ENCODE data around the gene CDH4.
"Not testable (repeated sequence)": the region's sequence is repeated elsewhere in the genome, so short reads cannot be mapped to it uniquely, and the experiment has no call there.

CDH4 gene

DNA sequence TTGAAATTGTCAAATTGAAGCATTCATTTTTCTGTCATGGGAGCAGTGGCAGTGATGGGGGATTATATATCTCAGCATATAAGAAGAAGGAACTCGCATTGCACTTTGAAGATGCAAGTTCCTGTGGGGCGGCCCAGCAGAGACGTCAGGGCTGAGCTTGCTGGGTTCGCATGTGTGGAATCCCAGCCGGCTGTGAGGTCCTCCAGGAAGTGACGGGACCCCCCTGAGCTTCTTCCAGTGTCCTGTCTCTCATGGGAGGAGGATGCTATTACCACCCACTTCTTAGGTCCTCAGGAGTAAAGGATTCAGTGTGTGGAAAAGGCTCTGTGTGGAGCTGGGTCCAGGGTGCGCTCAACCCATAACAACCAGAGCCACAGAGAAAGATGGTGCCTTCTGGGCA, 201.2 kb downstream of the CDH4 start:
- DNase-seq (ENCODE audit: low read depth in 1 of 2, low spot score in 1 of 2), result no peak

DNA sequence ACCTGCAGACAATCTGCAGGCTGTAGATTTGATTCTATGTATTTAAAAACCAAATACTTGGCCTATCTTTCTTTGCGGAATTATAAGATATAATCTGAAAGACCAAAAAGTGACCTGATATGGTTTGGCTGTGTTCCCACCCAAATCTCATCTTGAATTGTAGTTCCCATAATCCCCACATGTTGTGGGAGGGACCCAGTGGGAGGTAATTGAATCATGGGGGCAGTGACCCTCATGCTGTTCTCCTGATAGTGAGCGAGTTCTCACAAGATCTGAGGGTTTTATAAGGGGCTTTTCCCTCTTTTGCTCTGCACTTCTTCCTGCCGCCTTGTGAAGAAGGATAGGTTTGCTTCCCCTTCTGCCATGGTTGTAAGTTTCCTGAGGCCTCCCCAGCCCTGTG, 201.6 kb downstream of the CDH4 start:
- DNase-seq (ENCODE audit: low read depth in 1 of 2, low spot score in 1 of 2), result not testable (repeated sequence)

DNA sequence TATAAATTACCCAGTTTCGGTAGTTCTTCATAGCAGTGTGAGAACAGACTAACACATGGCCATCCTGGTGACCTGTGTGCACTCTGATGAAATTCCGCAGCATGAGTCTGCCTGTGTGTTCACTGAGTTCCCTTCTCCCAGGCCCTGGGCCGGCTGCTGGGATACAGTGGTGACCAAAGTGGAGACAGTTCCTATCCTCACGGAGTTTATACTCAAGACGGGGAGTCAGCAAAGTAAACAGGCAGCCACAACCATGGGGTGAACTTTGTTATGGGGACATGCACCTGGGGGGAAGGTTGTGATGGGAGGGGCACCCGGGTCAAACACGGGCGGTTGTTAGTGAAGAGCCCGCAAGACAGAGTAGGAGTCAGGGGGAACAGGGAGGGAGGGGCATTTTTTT, 202.0 kb downstream of the CDH4 start:
- no peak for DNase-seq (ENCODE audit: low read depth in 1 of 2, low spot score in 1 of 2)

DNA sequence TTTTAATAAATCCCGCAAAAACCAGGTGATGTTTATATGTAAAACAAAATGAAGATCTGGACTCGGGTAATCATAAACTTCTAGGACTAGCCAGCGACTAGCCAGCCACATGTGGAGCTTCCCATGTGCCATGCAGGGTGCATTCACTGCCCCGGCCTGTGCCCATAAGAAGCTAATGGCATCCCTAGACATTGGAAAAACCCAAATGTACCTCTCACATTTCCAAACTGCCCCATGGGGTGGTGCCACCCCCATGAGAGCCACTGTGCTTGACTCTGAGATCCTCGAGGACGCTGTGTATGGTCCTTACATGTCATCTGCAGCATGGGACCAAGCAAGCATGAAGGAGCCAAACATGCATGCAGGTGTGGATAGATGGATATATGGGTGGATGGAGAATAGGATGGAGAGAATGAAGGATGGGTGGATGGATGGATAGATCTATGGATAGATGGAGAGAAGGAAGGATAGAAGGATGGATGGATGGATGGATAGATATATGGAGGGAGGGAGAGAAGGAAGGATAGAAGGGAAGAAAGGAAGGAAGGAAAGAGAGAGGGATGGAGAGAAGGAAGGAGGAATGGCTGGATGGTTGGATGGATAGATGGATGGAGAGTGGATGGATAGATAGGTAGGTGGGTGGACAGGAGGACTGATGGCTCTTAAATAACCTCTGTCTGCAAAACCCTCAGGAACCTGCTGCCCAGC, 203.6 kb downstream of the CDH4 start:
- DNase-seq (ENCODE audit: low read depth in 1 of 2, low spot score in 1 of 2), result no peak

DNA sequence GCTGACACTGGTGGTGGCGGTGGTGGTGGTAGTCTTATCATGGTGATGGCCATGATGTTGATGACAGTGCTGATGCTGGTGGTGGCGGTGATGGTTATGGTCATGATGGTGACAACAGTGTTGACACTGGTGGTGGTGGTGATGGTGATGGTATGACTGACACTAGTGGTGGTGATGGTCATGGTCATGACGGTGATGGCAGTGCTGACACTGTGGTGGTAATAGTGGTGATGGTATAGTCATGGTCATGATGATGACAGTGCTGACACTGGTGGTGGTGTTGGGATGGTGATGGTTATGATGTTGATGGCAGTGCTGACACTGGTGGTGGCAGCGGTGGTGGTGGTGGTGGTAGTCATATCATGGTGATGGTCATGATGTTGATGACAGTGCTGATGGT, 205.7 kb downstream of the CDH4 start:
- DNase-seq (ENCODE audit: low read depth in 1 of 2, low spot score in 1 of 2), result no peak

GRCh38 chr20:61458146-61458746, 206.2 kb downstream of the CDH4 start:
- DNase-seq (ENCODE audit: low read depth in 1 of 2, low spot score in 1 of 2), result no peak

DNA sequence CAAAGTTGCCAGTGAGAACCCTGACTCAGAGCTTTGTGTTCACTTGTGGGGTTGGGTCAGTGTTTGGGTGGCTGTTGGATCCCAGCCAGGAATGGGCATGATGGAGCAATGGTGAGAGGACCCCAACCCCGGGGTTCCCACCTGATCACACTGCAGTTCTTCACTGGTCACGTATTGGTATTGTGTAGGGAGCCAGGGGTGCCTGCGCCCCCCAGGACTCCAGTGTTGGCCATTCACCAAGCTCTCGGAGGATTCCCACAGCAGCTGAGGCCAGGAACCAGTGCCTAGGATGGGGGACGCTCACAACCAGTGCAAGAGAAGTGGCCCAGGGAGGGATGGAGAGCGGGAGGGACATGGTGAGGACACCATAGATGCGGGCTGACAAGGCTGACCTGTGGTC, 207.2 kb downstream of the CDH4 start:
- no peak for DNase-seq (ENCODE audit: low read depth in 1 of 2, low spot score in 1 of 2)

- no peak for DNase-seq (ENCODE audit: low read depth in 1 of 2, low spot score in 1 of 2)
Observed at GRCh38 chr20:61459705-61460104, 207.6 kb downstream of the CDH4 start.

DNA sequence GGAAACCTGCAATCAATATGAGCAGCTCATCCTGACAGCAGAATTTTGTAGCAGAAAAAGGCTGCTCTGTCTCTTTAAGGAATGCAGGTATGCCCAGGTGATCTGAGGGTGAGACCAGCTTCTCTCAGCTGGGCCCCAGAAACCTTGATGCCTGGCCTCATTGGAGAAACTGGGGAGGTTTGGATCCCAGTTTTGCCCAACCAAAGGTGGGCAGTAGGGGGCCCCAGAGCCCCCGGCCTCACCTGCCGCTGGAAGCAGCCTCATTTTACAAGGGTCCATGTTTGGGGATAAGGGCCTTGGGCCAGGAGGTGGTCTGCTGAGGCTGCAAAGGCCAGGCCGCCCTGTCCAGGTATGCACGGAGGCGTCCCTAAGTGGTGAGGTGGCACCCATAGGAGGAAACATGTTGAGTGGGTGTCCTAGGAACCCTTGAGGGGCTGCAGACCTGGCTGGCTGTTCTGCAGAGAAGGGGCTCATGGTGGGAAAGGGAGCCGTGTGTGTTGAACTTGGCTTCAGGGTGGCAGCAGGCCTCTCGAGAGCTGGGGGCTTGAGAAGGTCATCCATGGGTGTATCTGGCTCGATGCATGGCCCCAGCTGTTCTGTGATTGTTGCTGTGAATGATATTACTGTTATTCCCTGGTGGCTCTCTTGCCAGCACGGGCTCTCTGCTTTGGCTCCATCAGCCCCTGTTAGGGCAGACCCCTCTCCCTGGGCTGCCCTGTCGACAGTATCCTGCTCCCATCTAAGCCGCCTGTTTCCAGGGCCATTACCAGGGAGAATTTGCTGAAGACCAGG, 208.4 kb downstream of the CDH4 start:
- DNase-seq (ENCODE audit: low read depth in 1 of 2, low spot score in 1 of 2), result no peak

- DNase-seq (ENCODE audit: low read depth in 1 of 2, low spot score in 1 of 2), result no peak
Observed at GRCh38 chr20:61461461-61461860, 209.4 kb downstream of the CDH4 start.

DNA sequence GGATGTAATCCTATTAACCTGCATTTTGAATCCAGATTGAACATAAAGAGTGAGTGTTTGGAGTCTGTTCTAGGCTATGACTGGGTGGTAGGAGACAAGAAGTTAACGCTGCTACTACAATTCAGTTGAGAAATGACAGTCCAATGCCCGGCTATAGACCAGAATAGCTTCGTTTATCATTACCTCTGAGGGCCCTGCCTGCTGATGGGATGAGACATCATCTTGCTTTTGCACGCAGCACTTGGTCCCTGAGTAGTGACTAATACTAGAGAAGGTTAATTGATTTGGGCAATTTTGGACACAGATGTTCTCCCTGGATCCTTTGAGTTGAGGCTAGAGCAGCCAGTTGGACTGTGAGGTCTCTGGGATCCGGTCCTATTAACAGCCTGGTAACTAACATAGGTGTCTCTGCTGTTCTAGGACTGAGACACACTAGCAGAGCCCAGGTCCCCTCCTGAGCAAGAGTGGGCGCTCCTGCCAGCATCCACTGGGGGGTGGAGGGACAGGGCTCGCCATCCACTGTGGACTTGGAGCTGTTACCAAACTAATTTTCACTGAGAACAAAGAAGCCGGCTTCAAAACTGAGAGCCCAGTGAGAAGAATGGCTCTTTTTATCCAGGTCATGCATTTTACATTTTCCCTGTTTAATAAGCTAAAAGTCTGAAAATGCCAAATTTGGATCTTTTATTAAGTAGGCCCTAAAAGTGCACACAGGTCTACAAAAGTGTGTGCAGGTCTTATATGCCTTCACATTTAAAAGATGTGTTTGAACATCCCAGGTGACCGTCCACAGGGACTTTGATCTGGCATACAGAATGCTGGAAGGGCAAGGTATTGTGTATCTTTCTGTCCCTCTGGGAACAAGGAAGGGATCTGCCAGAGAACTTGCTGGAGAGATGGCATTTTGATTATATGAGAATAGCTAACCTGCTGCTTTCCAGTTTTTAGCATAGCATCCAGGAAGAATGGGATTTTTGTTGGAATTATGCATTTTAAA, 212.5 kb downstream of the CDH4 start:
- no peak for DNase-seq (ENCODE audit: low read depth in 1 of 2, low spot score in 1 of 2)

GRCh38 chr20:61475729-61476128, 223.7 kb downstream of the CDH4 start:
- no peak for DNase-seq (ENCODE audit: low read depth in 1 of 2, low spot score in 1 of 2)

DNA sequence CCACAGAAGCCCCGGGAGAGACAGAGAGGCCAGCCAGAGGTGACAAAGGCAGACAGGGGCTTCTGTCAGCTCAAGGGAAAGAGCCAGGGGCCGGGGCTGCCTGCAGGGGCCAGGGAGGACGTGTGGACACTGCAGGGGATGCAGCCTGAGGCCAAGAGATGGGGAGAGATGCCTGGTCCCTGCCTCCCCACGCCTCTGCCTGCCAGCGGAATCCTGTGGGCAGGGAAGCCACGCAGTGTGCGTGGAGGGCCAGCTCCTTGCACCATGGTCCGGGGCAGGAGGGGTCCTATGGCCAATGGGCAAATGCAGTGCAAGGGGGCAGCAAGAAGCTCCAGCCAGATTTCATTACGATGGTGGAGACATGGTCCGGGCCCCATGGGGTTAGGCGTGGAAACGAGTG, 224.9 kb downstream of the CDH4 start:
- no peak for DNase-seq (ENCODE audit: low read depth in 1 of 2, low spot score in 1 of 2)

DNA sequence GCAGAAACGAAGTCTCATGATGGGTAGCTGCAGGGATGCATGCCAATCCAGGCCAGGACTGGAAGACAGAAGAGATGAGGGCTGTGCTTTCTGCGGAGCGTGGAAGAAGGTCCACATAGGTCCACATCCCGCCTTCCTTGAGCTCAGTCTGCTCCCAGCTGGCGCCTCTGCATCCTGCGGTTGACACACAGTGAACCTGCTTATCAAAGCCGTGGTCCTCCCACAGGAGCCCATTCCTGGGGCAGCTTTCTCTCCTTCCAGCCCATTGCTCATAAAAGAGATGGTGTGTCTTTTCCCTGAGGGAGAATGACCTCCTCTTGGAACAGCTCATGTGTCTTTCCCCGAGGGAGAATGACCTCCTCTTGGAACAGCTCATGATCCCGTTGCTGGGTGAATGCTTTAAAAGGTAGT, 225.4 kb downstream of the CDH4 start:
- DNase-seq (ENCODE audit: low read depth in 1 of 2, low spot score in 1 of 2), result no peak

GRCh38 chr20:61478094-61478493, 226.0 kb downstream of the CDH4 start:
- DNase-seq (ENCODE audit: low read depth in 1 of 2, low spot score in 1 of 2), result no peak

- no peak for DNase-seq (ENCODE audit: low read depth in 1 of 2, low spot score in 1 of 2)
Observed at GRCh38 chr20:61478611-61479305, 226.7 kb downstream of the CDH4 start.

GRCh38 chr20:61479433-61479832, 227.4 kb downstream of the CDH4 start:
- DNase-seq (ENCODE audit: low read depth in 1 of 2, low spot score in 1 of 2), result not testable (repeated sequence)

DNA sequence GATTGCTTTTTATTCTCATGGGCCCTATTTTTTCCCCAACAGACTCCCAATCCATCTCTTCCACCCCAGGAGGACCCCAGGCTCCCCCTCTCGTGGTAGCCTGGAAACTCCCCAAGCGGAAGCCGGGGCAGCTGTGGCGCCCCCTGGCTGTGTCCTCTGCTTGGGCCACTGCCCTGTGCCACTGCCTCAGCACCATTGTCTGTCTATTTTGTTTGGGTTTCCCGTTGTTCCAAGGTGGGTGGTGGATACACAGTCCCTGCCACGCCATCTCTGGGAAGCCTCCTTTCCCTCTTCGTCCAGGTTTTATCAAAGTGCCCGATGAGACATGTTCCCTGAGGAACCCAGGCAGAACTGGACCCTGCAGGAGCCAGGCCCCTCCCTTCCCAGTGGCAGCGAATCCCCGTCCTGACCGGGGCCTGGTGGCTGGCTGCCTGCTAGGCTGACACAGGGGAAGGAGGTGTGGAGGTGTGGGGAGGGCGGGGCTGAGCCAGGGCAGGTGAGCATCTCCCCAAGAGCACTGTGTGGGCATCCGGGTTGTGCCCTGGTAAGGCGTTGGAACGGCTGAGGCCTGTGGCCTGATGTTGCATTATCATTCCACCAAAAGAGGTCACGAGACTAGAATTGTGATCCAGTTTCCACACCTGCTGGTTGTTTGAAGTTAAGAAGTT, 228.2 kb downstream of the CDH4 start:
- DNase-seq (ENCODE audit: low read depth in 1 of 2, low spot score in 1 of 2), result no peak

DNA sequence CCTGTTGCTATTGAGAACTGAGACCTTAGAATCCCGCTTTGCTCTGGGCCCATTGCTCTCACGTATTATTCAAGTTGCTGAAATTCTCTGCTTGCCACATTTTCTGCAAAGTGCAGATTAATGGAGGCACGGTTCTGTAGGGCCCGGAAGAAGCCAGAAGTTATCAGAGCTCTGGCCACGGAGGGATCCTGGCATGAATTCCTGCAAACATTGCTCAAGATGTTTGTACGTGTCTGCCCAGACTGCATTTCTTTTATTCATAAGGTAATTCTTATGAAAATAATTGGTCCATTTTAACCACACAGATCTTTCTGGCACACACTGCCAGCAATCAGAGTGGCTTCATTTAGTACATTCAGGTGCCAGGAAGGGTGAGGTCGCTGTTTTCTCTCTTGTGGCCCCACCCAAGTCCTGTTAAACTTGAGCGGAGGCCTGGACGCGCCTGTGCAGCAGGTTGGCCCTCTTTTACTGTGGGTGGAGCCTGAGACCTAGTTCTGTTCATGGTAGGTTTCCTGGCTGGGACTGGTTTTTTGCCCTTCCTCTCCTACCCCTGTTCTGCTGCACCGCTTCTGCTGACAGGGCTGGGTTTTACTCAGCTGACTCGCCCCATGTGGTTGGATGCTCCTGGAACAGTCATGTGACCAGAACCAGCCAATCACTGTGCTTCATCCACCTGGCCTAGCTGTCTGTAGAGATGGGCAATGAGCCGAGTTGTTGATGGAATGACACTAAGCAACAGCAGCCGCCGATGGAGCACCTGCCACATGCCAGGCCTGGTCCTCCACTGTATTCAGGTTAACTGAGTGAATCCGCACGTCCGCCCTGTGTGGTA, 230.2 kb downstream of the CDH4 start:
- no peak for DNase-seq (ENCODE audit: low read depth in 1 of 2, low spot score in 1 of 2)

Measured in stimulated activated CD4-positive, alpha-beta T cell treated with anti-CD3 and anti-CD28 coated beads, Interleukin-15, amount 100 ng/mL, for 1 hour (primary cell).